ENCODE measurements around the gene SLC15A3. TPM values are rescaled to one million over a fixed set of nuclear protein-coding genes. Genes with fewer than 3 reads are reported as not detected.

SLC15A3 gene
- total RNA-seq, 1 experiment from 2014 or later = 10.2 TPM

- TF ChIP-seq ZNF138 (CRISPR knock-in tag; conservative IDR thresholded peaks at IDR 0.05) = no peak
- no peak for TF ChIP-seq ZBTB21 (CRISPR knock-in tag; IDR thresholded peaks at IDR 0.05; ENCODE audit: borderline replicate concordance)
Measured at GRCh38 chr11:61000426-61000825, 48.5 kb upstream of the SLC15A3 start (continued).

- H3K4me3 Mint-ChIP-seq = no peak overlapping the region
- H3K9me3 Mint-ChIP-seq = no peaks in the 10 kb centered on the region
- H3K36me3 Mint-ChIP-seq = no peaks in the 10 kb centered on the region
- CTCF ChIA-PET = interaction anchor here (1.0 to 1.4 kb wide), 2 partner anchors 27 to 109 kb away, joined by 3 to 4 read pairs; no protein-coding TSS in a partner anchor
- H3K4me1 Mint-ChIP-seq = no peaks in the 10 kb centered on the region
- H3K27me3 Mint-ChIP-seq (ENCODE audit: low read depth) = peaks cover 19% of the 10 kb centered on the region
- POLR2A ChIA-PET = no interaction called here
- no peak for DNase-seq (ENCODE audit: low spot score)
- ATAC-seq = no peak
- H3K27ac Mint-ChIP-seq = no peak overlapping the region
- TF ChIP-seq HMGA2 (CRISPR knock-in tag; IDR thresholded peaks at IDR 0.05) = no peak
- no peak for TF ChIP-seq ZNF396 (CRISPR knock-in tag; IDR thresholded peaks at IDR 0.05; ENCODE audit: borderline replicate concordance)
- no peak for TF ChIP-seq ZNF263 (CRISPR knock-in tag; IDR thresholded peaks at IDR 0.05; ENCODE audit: low read depth)
- no peak for TF ChIP-seq FOXJ3 (CRISPR knock-in tag; IDR thresholded peaks at IDR 0.05; ENCODE audit: borderline replicate concordance)
- TF ChIP-seq JAZF1 (CRISPR knock-in tag; IDR thresholded peaks at IDR 0.05) = no peak
- TF ChIP-seq SOX15 (CRISPR knock-in tag; IDR thresholded peaks at IDR 0.05) = no peak
- no peak for TF ChIP-seq SP1 (CRISPR knock-in tag; conservative IDR thresholded peaks at IDR 0.05)
- no peak for TF ChIP-seq ZNF232 (CRISPR knock-in tag; IDR thresholded peaks at IDR 0.05)
- no peak for TF ChIP-seq ELF4 (CRISPR knock-in tag; IDR thresholded peaks at IDR 0.05; ENCODE audit: low read depth)
- no peak for TF ChIP-seq NFATC4 (CRISPR knock-in tag; IDR thresholded peaks at IDR 0.05)
- no peak for TF ChIP-seq ZSCAN18 (CRISPR knock-in tag; IDR thresholded peaks at IDR 0.05)
- no peak for TF ChIP-seq NFE2L1 (CRISPR knock-in tag; IDR thresholded peaks at IDR 0.05)
- TF ChIP-seq OVOL2 (CRISPR knock-in tag; IDR thresholded peaks at IDR 0.05; ENCODE audit: borderline replicate concordance) = no peak
- no peak for TF ChIP-seq PREB (CRISPR knock-in tag; IDR thresholded peaks at IDR 0.05; ENCODE audit: borderline replicate concordance)
- no peak for TF ChIP-seq ZBTB43 (CRISPR knock-in tag; IDR thresholded peaks at IDR 0.05)
Measured at GRCh38 chr11:60996381-60997138, 44.6 kb upstream of the SLC15A3 start.

- no peak for ATAC-seq
- Mint-ChIP-seq H3K27ac (no peak overlapping the region), H3K9me3 (no peaks in the 10 kb centered on the region), H3K27me3 (ENCODE audit: low read depth) (peaks cover 18% of the 10 kb centered on the region), H3K4me3 (no peak overlapping the region), H3K4me1 (no peaks in the 10 kb centered on the region), H3K36me3 (no peaks in the 10 kb centered on the region)
- POLR2A ChIA-PET = no interaction called here
- CTCF ChIA-PET = interaction anchor here (1.0 to 1.4 kb wide), 2 partner anchors 26 to 108 kb away, joined by 3 to 4 read pairs; no protein-coding TSS in a partner anchor
- DNase-seq (ENCODE audit: low spot score) = no peak
- TF ChIP-seq ZNF138 (CRISPR knock-in tag; conservative IDR thresholded peaks at IDR 0.05) (no peak), GABPB1 (CRISPR knock-in tag; IDR thresholded peaks at IDR 0.05) (no peak), USF1 (CRISPR knock-in tag; IDR thresholded peaks at IDR 0.05) (no peak), TEAD1 (CRISPR knock-in tag; IDR thresholded peaks at IDR 0.05) (no peak), PRDM15 (CRISPR knock-in tag; IDR thresholded peaks at IDR 0.05) (no peak), GTF2I (CRISPR knock-in tag; conservative IDR thresholded peaks at IDR 0.05) (no peak)
Measured at GRCh38 chr11:60995798-60996197, 43.8 kb upstream of the SLC15A3 start.
